SK-N-SH (cell line): ENCODE results near the gene MAD1L1. TPM values are rescaled to one million over a fixed set of nuclear protein-coding genes. Genes with fewer than 3 reads are reported as not detected.

Experiments
- CTCF ChIA-PET: fragments of 300-600, 350-600 bp; formaldehyde crosslinking; extraction: SDS; loops from one replicate; lab custom pipeline; 2021; lab: Yijun Ruan, JAX
- POLR2A ChIA-PET: fragments of 350-600 bp; sonication (Branson Sonifier 250); formaldehyde crosslinking; extraction: SDS; loops from one replicate; lab custom pipeline; 2020; ENCODE audit warnings: antibody characterized with exemption, inconsistent platforms; lab: Yijun Ruan, JAX
- DNase-seq: peaks from one replicate; pipeline ENCODE4 v3.0.0; 2012
- H2AFZ ChIP-seq: fragments of 200-600 bp; sonication (generic); 2 replicates; pipeline ENCODE4 v1.8.1; 2016; ENCODE audit warnings: antibody characterized with exemption, mild to moderate bottlenecking, low read depth
- H3F3A ChIP-seq: fragments of 200-600 bp; sonication (generic); replicated peaks from 2 replicates; pipeline ENCODE3; 2016; ENCODE audit warnings: antibody characterized with exemption, mild to moderate bottlenecking; ENCODE audit not compliant: insufficient read depth
- H3K27ac ChIP-seq, 2 experiments: fragments of 200-500 bp in 1 of 2; fragments of 200-600 bp in 1 of 2; sonication (Bioruptor generic) in 1 of 2; sonication (generic), shearing (Covaris generic) in 1 of 2; 2 replicates each; pipeline versions ENCODE4 v1.5.1 to v1.6.1; 2014 to 2016; ENCODE audit warnings: low read depth in 2 of 2, inconsistent platforms in 1 of 2, low read length in 1 of 2, mild to moderate bottlenecking in 1 of 2, mixed read lengths in 1 of 2
- H3K27me3 ChIP-seq: fragments of 200-600 bp; sonication (generic), shearing (Covaris generic); 2 replicates; pipeline ENCODE4 v1.6.1; 2016; ENCODE audit warnings: mixed run types; ENCODE audit not compliant: insufficient read depth
- H3K36me3 ChIP-seq, 2 experiments: fragments of 200-500 bp in 1 of 2; fragments of 200-600 bp in 1 of 2; sonication (Bioruptor generic) in 1 of 2; sonication (generic) in 1 of 2; replicated peaks in 1 of 2; 2 replicates each; pipeline versions ENCODE3 to v1.5.1; 2014 to 2016; ENCODE audit warnings: low read length in 1 of 2, mild to moderate bottlenecking in 1 of 2; ENCODE audit not compliant: insufficient read depth in 2 of 2, control insufficient read depth in 1 of 2
- H3K4me1 ChIP-seq, 2 experiments: fragments of 200-500 bp in 1 of 2; fragments of 200-600 bp in 1 of 2; sonication (Bioruptor generic) in 1 of 2; sonication (generic), shearing (Covaris generic) in 1 of 2; 2 replicates each; pipeline versions ENCODE4 v1.5.1 to v1.6.1; 2014 to 2016; ENCODE audit warnings: low read depth in 1 of 2, low read length in 1 of 2, mixed run types in 1 of 2; ENCODE audit not compliant: insufficient read depth in 2 of 2, control insufficient read depth in 1 of 2
- H3K4me2 ChIP-seq: fragments of 200-600 bp; sonication (generic), shearing (Covaris generic); 2 replicates; pipeline ENCODE4 v1.6.1; 2017; ENCODE audit warnings: mixed run types
- H3K4me3 ChIP-seq, 2 experiments: fragments of 200-500 bp in 1 of 2; fragments of 200-600 bp in 1 of 2; sonication (Bioruptor generic) in 1 of 2; sonication (generic), shearing (Covaris generic) in 1 of 2; 2 replicates each; pipeline versions ENCODE4 v1.5.1 to v1.8.1; 2014 to 2016; ENCODE audit warnings: low read depth in 2 of 2, inconsistent platforms in 1 of 2, low read length in 1 of 2, mild to moderate bottlenecking in 1 of 2, mixed read lengths in 1 of 2, moderate library complexity in 1 of 2
- H3K79me2 ChIP-seq: fragments of 200-600 bp; sonication (generic); 2 replicates; pipeline ENCODE4 v1.8.1; 2017; ENCODE audit warnings: mild to moderate bottlenecking; ENCODE audit not compliant: insufficient read depth
- H3K9ac ChIP-seq: fragments of 200-600 bp; sonication (generic); 2 replicates; pipeline ENCODE4 v1.6.1; 2017; ENCODE audit warnings: mixed run types
- H3K9me2 ChIP-seq: fragments of 200-600 bp; sonication (generic); 2 replicates; pipeline ENCODE4 v1.6.1; 2017; ENCODE audit warnings: mixed run types
- H3K9me3 ChIP-seq: fragments of 200-600 bp; sonication (generic); 2 replicates; pipeline ENCODE4 v1.6.1; 2017; ENCODE audit warnings: mixed run types, mild to moderate bottlenecking, moderate library complexity
- H4K20me1 ChIP-seq: fragments of 200-600 bp; sonication (generic); 2 replicates; pipeline ENCODE4 v1.6.1; 2017; ENCODE audit warnings: mild to moderate bottlenecking, mixed run types; ENCODE audit not compliant: insufficient read depth
- CHD2 ChIP-seq: fragments of 150-350 bp; IDR thresholded peaks from 2 replicates; pipeline ENCODE4 v1.6.1; 2018; ENCODE audit warnings: low read length; ENCODE audit not compliant: partially characterized antibody
- EP300 ChIP-seq, 2 experiments: IDR thresholded peaks; 2 replicates each; pipeline versions ENCODE4 v1.4.0 to v1.6.1; 2012; ENCODE audit warnings: borderline replicate concordance in 1 of 2, low read depth in 1 of 2, low read length in 1 of 2
- FOSL2 ChIP-seq: IDR thresholded peaks from 2 replicates; pipeline ENCODE4 v1.4.0; 2012; ENCODE audit warnings: low read depth, mild to moderate bottlenecking, moderate library complexity, borderline replicate concordance
- GABPA ChIP-seq: IDR thresholded peaks from 2 replicates; pipeline ENCODE4 v1.4.0; 2012; ENCODE audit warnings: low read depth, mild to moderate bottlenecking
- GATA2 ChIP-seq: sonication (generic); formaldehyde crosslinking; IDR thresholded peaks from 2 replicates; pipeline ENCODE4 v1.5.0; 2020; ENCODE audit warnings: mild to moderate bottlenecking, missing genetic modification reagents
- MXI1 ChIP-seq: IDR thresholded peaks from 2 replicates; pipeline ENCODE4 v1.6.1; 2012; ENCODE audit warnings: mild to moderate bottlenecking, low read depth, low read length, improper control_type of control experiment
- NRF1 ChIP-seq: IDR thresholded peaks from 2 replicates; pipeline ENCODE4 v1.6.1; 2012; ENCODE audit warnings: low read depth, mild to moderate bottlenecking, low read length
- PBX3 ChIP-seq: IDR thresholded peaks from 2 replicates; pipeline ENCODE4; 2012
- RAD21 ChIP-seq: IDR thresholded peaks from 2 replicates; pipeline ENCODE4 v1.6.1; 2012; ENCODE audit warnings: mild to moderate bottlenecking, low read length
- RCOR1 ChIP-seq: fragments of 150-350 bp; IDR thresholded peaks from 2 replicates; pipeline ENCODE4 v1.6.1; 2017; ENCODE audit warnings: antibody characterized with exemption, low read length
- REST ChIP-seq: IDR thresholded peaks from 2 replicates; pipeline ENCODE4 v1.6.1; 2012; ENCODE audit warnings: mild to moderate bottlenecking, low read depth, low read length, moderate library complexity
- RFX5 ChIP-seq: IDR thresholded peaks from 2 replicates; pipeline ENCODE4 v1.6.1; 2012; ENCODE audit warnings: mild to moderate bottlenecking, improper control_type of control experiment, low read length
- SMC3 ChIP-seq: IDR thresholded peaks from 2 replicates; pipeline ENCODE4 v1.6.1; 2012; ENCODE audit warnings: low read depth, low read length, improper control_type of control experiment
- TCF12 ChIP-seq: IDR thresholded peaks from 2 replicates; pipeline ENCODE4 v1.4.0; 2012
- WGBS: methylation state at CpG from one replicate; pipeline ENCODE4 v1.1.6; 2017; ENCODE audit warnings: low lambda C conversion rate; 5-methylcytosine and 5-hydroxymethylcytosine counted together
- polyA plus RNA-seq, 3 experiments: library from polyadenylated mRNA; depleted of rRNA; stranded (reverse); fragments of >200 nt; gene quantifications; 2 replicates each; pipeline ENCODE4 v1.2.3, GENCODE V29; 2012

The MAD1L1 gene
- polyA plus RNA-seq, 1 of the 3 experiments (the other 2 are of a cell fraction): 46.2 TPM

GRCh38 chr7:1856161-1856887, 376.4 kb downstream of the MAD1L1 start:
- peaks cover 0 to 82% of the 10 kb centered on the region in 2 experiments; a peak in 1 of 4 replicates for H3K4me1 ChIP-seq
- no peaks in the 10 kb centered on the region for H3K9me2 ChIP-seq
- H4K20me1 ChIP-seq: no peaks in the 10 kb centered on the region
- H3K27ac ChIP-seq: peak overlapping the region in 1 of 2 experiments; percentile 96; a peak in 2 of 4 replicates
- H3K36me3 ChIP-seq: no peaks in the 10 kb centered on the region
- POLR2A ChIA-PET: interaction anchor here (1.0 to 1.2 kb wide), 2 partner anchors 11 to 14 kb away, joined by 3 to 4 read pairs; no protein-coding TSS in a partner anchor
- CTCF ChIA-PET: interaction anchor here (1.3 to 2.2 kb wide), 5 partner anchors 8 to 226 kb away, joined by 3 to 11 read pairs (median 6); no protein-coding TSS in a partner anchor
- H3K4me3 ChIP-seq: no peak overlapping the region; a peak in 1 of 4 replicates
- peak; percentile 87 for TF ChIP-seq CHD2
- TF ChIP-seq SMC3: peak; percentile 13; the same call in 1 of the 2 replicates
- TF ChIP-seq NRF1: no peak
- no peak for TF ChIP-seq GABPA
- TF ChIP-seq EP300 (IDR thresholded peaks at IDR 0.05; ENCODE audit: borderline replicate concordance in 1 of 2, low read depth in 1 of 2, low read length in 1 of 2): peak in 1 of 2 experiments; percentile 82; a peak in 2 of 4 replicates
- TF ChIP-seq FOSL2: no peak
- peak; percentile 7; the same call in 1 of the 2 replicates for TF ChIP-seq RAD21
- TF ChIP-seq MXI1: peak; percentile 37; the same call in 1 of the 2 replicates
- TF ChIP-seq RCOR1: peak; percentile 77
- TF ChIP-seq REST: no peak
- no peak for TF ChIP-seq TCF12
- TF ChIP-seq RFX5: no peak
- no peak for TF ChIP-seq PBX3
- TF ChIP-seq GATA2 (CRISPR knock-in tag): peak; percentile 96
- no peak overlapping the region for H3K4me2 ChIP-seq
- no peaks in the 10 kb centered on the region for H3K79me2 ChIP-seq
- no peaks in the 10 kb centered on the region for H3K9me3 ChIP-seq
- DNase-seq: peak; percentile 87
- no peaks in the 10 kb centered on the region for H3K27me3 ChIP-seq
- H3K9ac ChIP-seq: no peak overlapping the region
- 75% methylated on average over 37 of the region's 45 CpGs for WGBS
- no peaks in the 10 kb centered on the region for H3F3A ChIP-seq
- H2AFZ ChIP-seq: no peak overlapping the region
